Activated T-helper 1 cell treated with anti-CD3 and anti-CD28 coated beads, Interleukin-2, amount 50 U/mL, for 16 hours (primary cell): ENCODE results near the gene EPHA2.
"Not testable (repeated sequence)": the region's sequence is repeated elsewhere in the genome, so short reads cannot be mapped to it uniquely, and the experiment has no call there.

Experiments
- DNase-seq, 2 donors: peaks; one replicate each; pipeline ENCODE4 v3.0.0-alpha.2; 2020; ENCODE audit warnings: low read depth in 1 of 2, low spot score in 1 of 2

The EPHA2 gene

GRCh38 chr1:16155537-16156410, at the start of gene EPHA2:
Gene EPHA2 (minus strand): TSS chr1:16156069. CDS start chr1:16155932, 137 bp downstream.
- no peak for DNase-seq

GRCh38 chr1:16205334-16205671, 49.4 kb upstream of the EPHA2 start:
- DNase-seq = no peak

- no peak for DNase-seq
Measured at GRCh38 chr1:16204634-16205333, 48.9 kb upstream of the EPHA2 start.

- DNase-seq = no peak
Measured at GRCh38 chr1:16204216-16204615, 48.3 kb upstream of the EPHA2 start.

- no peak for DNase-seq
Measured at GRCh38 chr1:16203550-16203949, 47.7 kb upstream of the EPHA2 start.

GRCh38 chr1:16202281-16203210, 46.7 kb upstream of the EPHA2 start:
- DNase-seq = no peak

- DNase-seq = no peak
Measured at GRCh38 chr1:16199700-16200099, 43.8 kb upstream of the EPHA2 start.

GRCh38 chr1:16199157-16199501, 43.3 kb upstream of the EPHA2 start:
- no peak for DNase-seq

GRCh38 chr1:16198444-16199156, 42.7 kb upstream of the EPHA2 start:
- DNase-seq = no peak

GRCh38 chr1:16196874-16197273, 41.0 kb upstream of the EPHA2 start:
- DNase-seq = no peak

- not testable (repeated sequence) for DNase-seq
Measured at GRCh38 chr1:16196139-16196538, 40.3 kb upstream of the EPHA2 start.

- DNase-seq = no peak
Measured at GRCh38 chr1:16195518-16195905, 39.6 kb upstream of the EPHA2 start.

- DNase-seq = no peak
Measured at GRCh38 chr1:16191916-16192546, 36.2 kb upstream of the EPHA2 start.

GRCh38 chr1:16191309-16191708, 35.4 kb upstream of the EPHA2 start:
- no peak for DNase-seq

GRCh38 chr1:16189921-16190621, 34.2 kb upstream of the EPHA2 start:
- no peak for DNase-seq

GRCh38 chr1:16189003-16189402, 33.1 kb upstream of the EPHA2 start:
- DNase-seq = no peak

- peak; percentile 62 to 63 for DNase-seq
Measured at GRCh38 chr1:16187748-16188401, 32.0 kb upstream of the EPHA2 start.

GRCh38 chr1:16186655-16187235, 30.9 kb upstream of the EPHA2 start:
- no peak for DNase-seq
